Neutrophil (primary cell): ENCODE measurements around the gene RAB3IL1.
A peak's percentile ranks its signal among the peaks of the same experiment; 100 is the strongest.

Experiments
- H3K27ac ChIP-seq: fragments of 200-600 bp; sonication (generic); 2 replicates; pipeline ENCODE4 v1.5.1; 2016; ENCODE audit warnings: mild to moderate bottlenecking, moderate library complexity
- H3K27me3 ChIP-seq: fragments of 200-600 bp; sonication (generic); 2 replicates; pipeline ENCODE4 v1.6.0; 2016; ENCODE audit warnings: mild to moderate bottlenecking
- H3K36me3 ChIP-seq: fragments of 200-600 bp; sonication (generic); 2 replicates; pipeline ENCODE4 v1.5.1; 2017
- H3K4me1 ChIP-seq, 2 experiments: fragments of 200-600 bp in 1 of 2; sonication (generic) in 1 of 2; 1 replicate in 1 of 2; 2 replicates in 1 of 2; pipeline versions ENCODE4 v1.5.1 to v1.6.1; 2013 to 2016; ENCODE audit warnings: low read depth in 1 of 2, low read length in 1 of 2, mild to moderate bottlenecking in 1 of 2, moderate library complexity in 1 of 2; ENCODE audit not compliant: control insufficient read depth in 1 of 2, insufficient read depth in 1 of 2
- H3K4me3 ChIP-seq, 2 experiments: fragments of 200-600 bp in 1 of 2; sonication (generic) in 1 of 2; 1 replicate in 1 of 2; 2 replicates in 1 of 2; pipeline ENCODE4 v1.5.1; 2013 to 2016; ENCODE audit warnings: low read depth in 1 of 2, low read length in 1 of 2, mild to moderate bottlenecking in 1 of 2, moderate library complexity in 1 of 2
- H3K9me3 ChIP-seq: fragments of 200-600 bp; sonication (generic); 2 replicates; pipeline ENCODE4 v1.5.1; 2016
- CTCF ChIP-seq: fragments of 200-600 bp; sonication (generic); IDR thresholded peaks from 2 replicates; pipeline ENCODE4 v1.5.1; 2016; ENCODE audit warnings: antibody characterized with exemption

The RAB3IL1 gene

GRCh38 chr11:61902313-61902712 lies 15.1 kb downstream of the RAB3IL1 start:
- no peak overlapping the region for H3K4me3 ChIP-seq
- H3K27me3 ChIP-seq, result peaks cover 25% of the 10 kb centered on the region
- H3K27ac ChIP-seq, result no peak overlapping the region
- no peak for TF ChIP-seq CTCF
- peaks cover 8 to 15% of the 10 kb centered on the region in 2 experiments for H3K4me1 ChIP-seq
- H3K36me3 ChIP-seq, result no peaks in the 10 kb centered on the region
- H3K9me3 ChIP-seq, result no peaks in the 10 kb centered on the region

- Histone ChIP-seq H3K4me1 (peaks cover 8 to 16% of the 10 kb centered on the region in 2 experiments), H3K27me3 (peaks cover 25% of the 10 kb centered on the region), H3K36me3 (no peaks in the 10 kb centered on the region), H3K27ac (no peak overlapping the region), H3K9me3 (no peaks in the 10 kb centered on the region), H3K4me3 (no peak overlapping the region)
- TF ChIP-seq CTCF, result no peak
Measured at GRCh38 chr11:61901397-61901796, 16.0 kb downstream of the RAB3IL1 start.

GRCh38 chr11:61900251-61900650 lies 17.1 kb downstream of the RAB3IL1 start:
- Histone ChIP-seq H3K4me1 (peaks cover 14 to 21% of the 10 kb centered on the region in 2 experiments), H3K4me3 (no peak overlapping the region), H3K27me3 (peaks cover 20% of the 10 kb centered on the region), H3K9me3 (no peaks in the 10 kb centered on the region), H3K27ac (no peak overlapping the region), H3K36me3 (no peaks in the 10 kb centered on the region)
- no peak for TF ChIP-seq CTCF

GRCh38 chr11:61899146-61899841 lies 18.1 kb downstream of the RAB3IL1 start:
- Histone ChIP-seq H3K9me3 (no peaks in the 10 kb centered on the region), H3K36me3 (no peaks in the 10 kb centered on the region), H3K4me1 (peaks cover 22 to 28% of the 10 kb centered on the region in 2 experiments), H3K27me3 (peaks cover 10% of the 10 kb centered on the region), H3K4me3 (no peak overlapping the region), H3K27ac (peak overlapping the region; percentile 29)
- TF ChIP-seq CTCF, result peak; percentile 100

GRCh38 chr11:61898247-61898582 lies 19.2 kb downstream of the RAB3IL1 start:
- H3K27me3 ChIP-seq, result peaks cover 9% of the 10 kb centered on the region
- no peaks in the 10 kb centered on the region for H3K9me3 ChIP-seq
- no peak overlapping the region for H3K4me3 ChIP-seq
- no peaks in the 10 kb centered on the region for H3K36me3 ChIP-seq
- H3K4me1 ChIP-seq, result peaks cover 22 to 28% of the 10 kb centered on the region in 2 experiments
- peak overlapping the region; percentile 29 for H3K27ac ChIP-seq
- TF ChIP-seq CTCF, result no peak
